Fibroblast of villous mesenchyme (primary cell): Measurements from ENCODE around the gene ZNF684. TPM values are rescaled to one million over a fixed set of nuclear protein-coding genes. Genes with fewer than 3 reads are reported as not detected.
"Not testable (repeated sequence)": the region's sequence is repeated elsewhere in the genome, so short reads cannot be mapped to it uniquely, and the experiment has no call there.

Experiments used
- DNase-seq: peaks from one replicate; pipeline ENCODE4 v3.0.0-alpha.2; 2010; ENCODE audit warnings: low read depth
- H3K4me3 ChIP-seq: 2 replicates; pipeline ENCODE4 v1.5.1; 2011; ENCODE audit warnings: low read depth, mild to moderate bottlenecking, low read length
- CTCF ChIP-seq: IDR thresholded peaks from 2 replicates; pipeline ENCODE4 v1.5.1; 2012; ENCODE audit warnings: low read depth, mild to moderate bottlenecking, low read length; ENCODE audit not compliant: insufficient read depth
- total RNA-seq: library from RNA; depleted of rRNA; stranded (reverse); fragments of >200 nt; gene quantifications from 2 replicates; pipeline ENCODE4 v1.2.3, GENCODE V29; 2012

ZNF684 gene
- total RNA-seq, 1 donor = 3.5 TPM

GRCh38 chr1:40556121-40556520 is 24.7 kb downstream of the ZNF684 start:
- no peak for TF ChIP-seq CTCF
- no peak for DNase-seq
- H3K4me3 ChIP-seq = no peak overlapping the region

GRCh38 chr1:40558241-40558640 is 26.8 kb downstream of the ZNF684 start:
- not testable (repeated sequence) for H3K4me3 ChIP-seq

GRCh38 chr1:40562185-40562584 is 30.7 kb downstream of the ZNF684 start:
- no peak for DNase-seq
- H3K4me3 ChIP-seq = no peak overlapping the region
- no peak for TF ChIP-seq CTCF

More at GRCh38 chr1:40558241-40558640, 26.8 kb downstream of the ZNF684 start:
- not testable (repeated sequence) for DNase-seq

GRCh38 chr1:40563266-40563665 is 31.8 kb downstream of the ZNF684 start:
- no peak for DNase-seq
- TF ChIP-seq CTCF = no peak
- no peak overlapping the region for H3K4me3 ChIP-seq

- H3K4me3 ChIP-seq = no peak overlapping the region
- no peak for DNase-seq
- TF ChIP-seq CTCF = no peak
These were observed 33.1 kb downstream of the ZNF684 start for GRCh38 chr1:40564506-40564905.

GRCh38 chr1:40564913-40565312 is 33.5 kb downstream of the ZNF684 start:
- no peak for DNase-seq
- no peak overlapping the region for H3K4me3 ChIP-seq
- TF ChIP-seq CTCF = no peak

GRCh38 chr1:40567825-40568224 is 36.4 kb downstream of the ZNF684 start:
- TF ChIP-seq CTCF = no peak
- H3K4me3 ChIP-seq = no peak overlapping the region
- peak; percentile 6 for DNase-seq

GRCh38 chr1:40574805-40575204 is 43.4 kb downstream of the ZNF684 start:
- not testable (repeated sequence) for DNase-seq, H3K4me3 ChIP-seq
